ENCODE data around the gene SF3B5. TPM values are rescaled to one million over a fixed set of nuclear protein-coding genes. Genes with fewer than 3 reads are reported as not detected.
A peak's percentile ranks its signal among the peaks of the same experiment; 100 is the strongest.

The SF3B5 gene
- polyA plus RNA-seq, 3 donors, result 271 to 445 (median 355) TPM

DNA sequence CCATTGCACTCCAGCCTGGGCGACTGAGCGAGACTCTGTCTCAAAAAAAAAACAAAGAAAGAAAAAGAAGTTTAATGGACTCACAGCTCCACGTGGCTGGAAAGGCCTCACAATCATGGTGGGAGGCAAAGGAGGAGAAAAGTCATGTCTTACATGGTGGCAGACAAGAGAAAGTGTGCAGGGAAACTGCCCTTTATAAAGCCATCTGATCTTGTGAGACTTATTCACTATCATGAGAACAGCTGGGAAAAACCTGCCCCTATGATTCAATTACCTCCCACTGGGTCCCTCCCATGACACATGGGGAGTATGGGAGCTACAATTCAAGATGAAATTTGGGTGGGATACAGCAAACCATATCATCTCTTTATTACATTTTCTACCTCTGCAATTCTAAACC, 25.9 kb downstream of the SF3B5 start:
- peaks cover 19 to 26% of the 10 kb centered on the region in 2 donors for H3K4me1 ChIP-seq (ENCODE audit: control insufficient read depth in 1 of 2, insufficient read depth in 2 of 2, low read length in 2 of 2)
- no peaks in the 10 kb centered on the region for H3K36me3 ChIP-seq (replicated peaks in 1 of 2; ENCODE audit: control insufficient read depth in 1 of 2, insufficient read depth in 2 of 2, low read length in 2 of 2)
- peaks cover 23% of the 10 kb centered on the region for H3K4me1 Mint-ChIP-seq
- no peaks in the 10 kb centered on the region for H3K9me3 ChIP-seq (replicated peaks in 1 of 2; ENCODE audit: control insufficient read depth in 1 of 2, insufficient read depth in 1 of 2, low read length in 2 of 2)
- H3K79me2 ChIP-seq (ENCODE audit: insufficient read depth, low read length), result peaks cover 3% of the 10 kb centered on the region
- H3K27ac Mint-ChIP-seq, result peak overlapping the region in 1 of 7 donors; percentile 30
- H3K4me3 ChIP-seq (replicated peaks in 1 of 3; ENCODE audit: low read depth in 2 of 3, low read length in 3 of 3), result no peak overlapping the region
- intact Hi-C loops (cut with micrococcal nuclease), result no loop called here
- no peaks in the 10 kb centered on the region for H3K36me3 Mint-ChIP-seq
- H4K20me1 ChIP-seq (ENCODE audit: insufficient read depth, low read length), result no peaks in the 10 kb centered on the region
- no peak for DNase-seq
- H3K4me3 Mint-ChIP-seq, result no peak overlapping the region
- H3K9ac ChIP-seq (ENCODE audit: insufficient read depth, low read length, poor library complexity, severe bottlenecking), result no peak overlapping the region
- H3K9me3 Mint-ChIP-seq, result peaks cover 0 to 2% (median 0%) of the 10 kb centered on the region in 7 donors
- 100% methylated on average over 3 of the region's 3 CpGs for WGBS (ENCODE audit: insufficient coverage)
- no peak overlapping the region for H3K4me2 ChIP-seq (replicated peaks; ENCODE audit: extremely low read depth, low read length, poor library complexity, severe bottlenecking)
- no peak overlapping the region for H2AFZ ChIP-seq (ENCODE audit: insufficient read depth, low read depth, low read length, poor library complexity, severe bottlenecking)
- H3K27me3 Mint-ChIP-seq (ENCODE audit: low read depth in 3 of 3), result peaks cover 0 to 3% (median 0%) of the 10 kb centered on the region in 3 donors
- H3K27ac ChIP-seq (ENCODE audit: low read depth in 1 of 2, low read length in 2 of 2), result no peak overlapping the region
- TF ChIP-seq, protein P1, sequence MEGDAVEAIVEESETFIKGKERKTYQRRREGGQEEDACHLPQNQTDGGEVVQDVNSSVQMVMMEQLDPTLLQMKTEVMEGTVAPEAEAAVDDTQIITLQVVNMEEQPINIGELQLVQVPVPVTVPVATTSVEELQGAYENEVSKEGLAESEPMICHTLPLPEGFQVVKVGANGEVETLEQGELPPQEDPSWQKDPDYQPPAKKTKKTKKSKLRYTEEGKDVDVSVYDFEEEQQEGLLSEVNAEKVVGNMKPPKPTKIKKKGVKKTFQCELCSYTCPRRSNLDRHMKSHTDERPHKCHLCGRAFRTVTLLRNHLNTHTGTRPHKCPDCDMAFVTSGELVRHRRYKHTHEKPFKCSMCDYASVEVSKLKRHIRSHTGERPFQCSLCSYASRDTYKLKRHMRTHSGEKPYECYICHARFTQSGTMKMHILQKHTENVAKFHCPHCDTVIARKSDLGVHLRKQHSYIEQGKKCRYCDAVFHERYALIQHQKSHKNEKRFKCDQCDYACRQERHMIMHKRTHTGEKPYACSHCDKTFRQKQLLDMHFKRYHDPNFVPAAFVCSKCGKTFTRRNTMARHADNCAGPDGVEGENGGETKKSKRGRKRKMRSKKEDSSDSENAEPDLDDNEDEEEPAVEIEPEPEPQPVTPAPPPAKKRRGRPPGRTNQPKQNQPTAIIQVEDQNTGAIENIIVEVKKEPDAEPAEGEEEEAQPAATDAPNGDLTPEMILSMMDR (IDR thresholded peaks at IDR 0.05), result no peak
- H3K27me3 ChIP-seq (ENCODE audit: control insufficient read depth in 2 of 2, insufficient read depth in 2 of 2, low read length in 2 of 2), result no peaks in the 10 kb centered on the region

DNA sequence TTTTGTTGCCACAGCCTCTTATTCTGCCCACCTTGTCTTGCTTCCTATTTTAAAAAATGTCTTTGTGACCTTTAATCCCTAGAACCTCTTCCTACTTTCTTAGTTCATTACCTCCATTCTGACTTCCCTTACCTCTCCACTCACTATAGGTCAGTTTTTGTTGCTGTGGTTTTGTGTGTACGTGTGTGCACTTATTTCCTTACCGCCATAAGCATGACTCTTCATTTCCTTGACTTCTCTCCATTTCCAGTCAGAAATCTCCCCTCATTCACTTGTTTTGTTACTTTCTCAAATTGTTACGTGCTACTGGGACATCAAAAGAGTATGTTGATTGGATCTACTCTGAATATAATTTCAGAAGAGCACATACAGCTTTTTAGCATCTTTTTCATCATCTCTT, 26.6 kb downstream of the SF3B5 start:
- peaks cover 3% of the 10 kb centered on the region for H3K79me2 ChIP-seq (ENCODE audit: insufficient read depth, low read length)
- Mint-ChIP-seq H3K27ac (no peak overlapping the region), H3K9me3 (peaks cover 0 to 2% (median 0%) of the 10 kb centered on the region in 7 donors), H3K4me3 (no peak overlapping the region), H3K27me3 (ENCODE audit: low read depth in 3 of 3) (peaks cover 0 to 3% (median 0%) of the 10 kb centered on the region in 3 donors), H3K4me1 (peaks cover 23% of the 10 kb centered on the region), H3K36me3 (no peaks in the 10 kb centered on the region)
- no peak overlapping the region for H2AFZ ChIP-seq (ENCODE audit: insufficient read depth, low read depth, low read length, poor library complexity, severe bottlenecking)
- H3K9ac ChIP-seq (ENCODE audit: insufficient read depth, low read length, poor library complexity, severe bottlenecking), result no peak overlapping the region
- H3K27ac ChIP-seq (ENCODE audit: low read depth in 1 of 2, low read length in 2 of 2), result no peak overlapping the region
- no peak for DNase-seq
- intact Hi-C loops (cut with micrococcal nuclease), result no loop called here
- WGBS (ENCODE audit: insufficient coverage), result no CpG with 5 or more reads among the region's 3 CpGs
- no peak overlapping the region for H3K4me3 ChIP-seq (replicated peaks in 1 of 3; ENCODE audit: low read depth in 2 of 3, low read length in 3 of 3)
- H3K9me3 ChIP-seq (replicated peaks in 1 of 2; ENCODE audit: control insufficient read depth in 1 of 2, insufficient read depth in 1 of 2, low read length in 2 of 2), result no peaks in the 10 kb centered on the region
- H3K27me3 ChIP-seq (ENCODE audit: control insufficient read depth in 2 of 2, insufficient read depth in 2 of 2, low read length in 2 of 2), result no peaks in the 10 kb centered on the region
- no peaks in the 10 kb centered on the region for H4K20me1 ChIP-seq (ENCODE audit: insufficient read depth, low read length)
- no peak overlapping the region for H3K4me2 ChIP-seq (replicated peaks; ENCODE audit: extremely low read depth, low read length, poor library complexity, severe bottlenecking)
- TF ChIP-seq, protein P1 (IDR thresholded peaks at IDR 0.05), result no peak
- no peaks in the 10 kb centered on the region for H3K36me3 ChIP-seq (replicated peaks in 1 of 2; ENCODE audit: control insufficient read depth in 1 of 2, insufficient read depth in 2 of 2, low read length in 2 of 2)
- peaks cover 19 to 26% of the 10 kb centered on the region in 2 donors for H3K4me1 ChIP-seq (ENCODE audit: control insufficient read depth in 1 of 2, insufficient read depth in 2 of 2, low read length in 2 of 2)

All from CD14-positive monocyte (primary cell).